CD4-positive, alpha-beta T cell treated with Interleukin-21 for 1 hour (primary cell): ENCODE results near the gene CASP14.
"Not testable (repeated sequence)": the region's sequence is repeated elsewhere in the genome, so short reads cannot be mapped to it uniquely, and the experiment has no call there.

Source experiments
- DNase-seq: peaks from one replicate; pipeline ENCODE4 v3.0.0-alpha.2; 2020

The CASP14 gene

GRCh38 chr19:15072930-15073647, 23.8 kb downstream of the CASP14 start:
- no peak for DNase-seq

GRCh38 chr19:15074371-15074770, 25.1 kb downstream of the CASP14 start:
- DNase-seq, result no peak

GRCh38 chr19:15075806-15076205, 26.5 kb downstream of the CASP14 start:
- DNase-seq, result no peak

GRCh38 chr19:15080002-15080401, 30.7 kb downstream of the CASP14 start:
- not testable (repeated sequence) for DNase-seq

GRCh38 chr19:15081911-15082310, 32.6 kb downstream of the CASP14 start, which contains the start of gene OR1I1:
TSS of gene OR1I1 (plus strand) at chr19:15082211. CDS start at chr19:15087066, 4,855 bp downstream.
- DNase-seq, result no peak

- DNase-seq, result no peak
Observed at GRCh38 chr19:15087182-15087581, 37.9 kb downstream of the CASP14 start.

- DNase-seq, result peak; percentile 80
Observed at GRCh38 chr19:15091918-15092753, 42.9 kb downstream of the CASP14 start.

GRCh38 chr19:15093001-15093400, 43.7 kb downstream of the CASP14 start:
- DNase-seq, result no peak

GRCh38 chr19:15096223-15096622, 46.9 kb downstream of the CASP14 start:
- DNase-seq, result no peak

GRCh38 chr19:15097980-15098379, 48.7 kb downstream of the CASP14 start:
- DNase-seq, result not testable (repeated sequence)

GRCh38 chr19:15098460-15098859, 49.2 kb downstream of the CASP14 start:
- no peak for DNase-seq

- no peak for DNase-seq
Observed at GRCh38 chr19:15099017-15099582, 49.8 kb downstream of the CASP14 start.

GRCh38 chr19:15101479-15102082, 52.3 kb downstream of the CASP14 start:
- DNase-seq, result peak; percentile 58

GRCh38 chr19:15104003-15104402, 54.7 kb downstream of the CASP14 start:
- DNase-seq, result no peak

GRCh38 chr19:15104411-15104810, 55.1 kb downstream of the CASP14 start:
- DNase-seq, result no peak

GRCh38 chr19:15105044-15105443, 55.8 kb downstream of the CASP14 start:
- DNase-seq, result no peak

GRCh38 chr19:15107061-15108010, 58.1 kb downstream of the CASP14 start, which contains the start of gene SYDE1:
TSS of gene SYDE1 (plus strand) at chr19:15107401. CDS start at chr19:15107434, 33 bp downstream.
- no peak for DNase-seq
